OCI-LY7 (cell line): ENCODE measurements around the gene CELF1. TPM values are rescaled to one million over a fixed set of nuclear protein-coding genes. Genes with fewer than 3 reads are reported as not detected.

Experiments
- BruUV-seq: library from RNA; stranded (reverse); fragments of 400-500 nt; replicated peaks from 2 replicates; lab custom pipeline; 2021; lab: Mats Ljungman, UMichigan
- CTCF ChIA-PET: fragments of 300-600 bp; sonication (Branson Sonifier 250); formaldehyde crosslinking; loops from one replicate; lab custom pipeline; 2022; ENCODE audit warnings: antibody characterized with exemption; ENCODE audit not compliant: unreplicated experiment; lab: Charles Lee
- POLR2A ChIA-PET: fragments of 300-600 bp; sonication (Branson Sonifier 250); formaldehyde crosslinking; loops from one replicate; lab custom pipeline; 2022; ENCODE audit warnings: antibody characterized with exemption; lab: Charles Lee
- DNase-seq: peaks from one replicate; pipeline ENCODE4 v3.0.0-alpha.2; 2015; ENCODE audit warnings: low spot score
- H2AFZ ChIP-seq: fragments of 200-600 bp; sonication (generic), shearing (Covaris generic); 2 replicates; pipeline ENCODE4 v1.6.1; 2014; ENCODE audit warnings: mild to moderate bottlenecking, antibody characterized with exemption, low read length, moderate library complexity
- H3K27ac ChIP-seq: fragments of 200-600 bp; sonication (generic); 2 replicates; pipeline ENCODE4 v1.5.1; 2014; ENCODE audit warnings: mixed run types, low read depth, mild to moderate bottlenecking, moderate library complexity, low read length, inconsistent platforms; ENCODE audit not compliant: poor library complexity, severe bottlenecking
- H3K36me3 ChIP-seq: fragments of 200-600 bp; sonication (generic); 2 replicates; pipeline ENCODE4 v1.6.1; 2014; ENCODE audit warnings: mild to moderate bottlenecking, antibody characterized with exemption, low read length, moderate library complexity, mixed read lengths; ENCODE audit not compliant: insufficient read depth
- H3K4me1 ChIP-seq: fragments of 200-600 bp; sonication (generic); 2 replicates; pipeline ENCODE4 v1.5.1; 2014; ENCODE audit warnings: mild to moderate bottlenecking, low read length; ENCODE audit not compliant: insufficient read depth, poor library complexity, severe bottlenecking
- H3K4me2 ChIP-seq: fragments of 200-600 bp; sonication (generic); 2 replicates; pipeline ENCODE4 v1.6.1; 2014; ENCODE audit warnings: mild to moderate bottlenecking, low read length
- H3K4me3 ChIP-seq: fragments of 200-600 bp; sonication (generic); 2 replicates; pipeline ENCODE4 v1.5.1; 2014; ENCODE audit warnings: mild to moderate bottlenecking, low read depth, low read length; ENCODE audit not compliant: poor library complexity, severe bottlenecking
- H3K79me2 ChIP-seq: fragments of 200-600 bp; sonication (generic); 2 replicates; pipeline ENCODE4 v1.6.1; 2016; ENCODE audit warnings: low read depth, mild to moderate bottlenecking, low read length, moderate library complexity, mixed read lengths; ENCODE audit not compliant: insufficient read depth
- H3K9me2 ChIP-seq: fragments of 200-600 bp; sonication (generic); 2 replicates; pipeline ENCODE4 v1.6.1; 2016; ENCODE audit warnings: mild to moderate bottlenecking, low read length, mixed read lengths; ENCODE audit not compliant: insufficient read depth
- H3K9me3 ChIP-seq: fragments of 200-600 bp; sonication (generic); 2 replicates; pipeline ENCODE4 v1.6.1; 2014; ENCODE audit warnings: mild to moderate bottlenecking, mixed run types, low read length, mixed read lengths
- H4K20me1 ChIP-seq: fragments of 200-600 bp; sonication (generic); 2 replicates; pipeline ENCODE4 v1.6.1; 2014; ENCODE audit warnings: mild to moderate bottlenecking, antibody characterized with exemption, low read length, moderate library complexity, mixed read lengths; ENCODE audit not compliant: insufficient read depth
- EZH2phosphoT487 ChIP-seq: fragments of 200-600 bp; sonication (generic); IDR thresholded peaks from 2 replicates; pipeline ENCODE4 v1.6.1; 2018; ENCODE audit warnings: low read depth, borderline replicate concordance, mild to moderate bottlenecking, mixed run types, antibody characterized with exemption, low read length, moderate library complexity, mixed read lengths
- intact Hi-C: fragments of 100-400 bp; cut with micrococcal nuclease; formaldehyde crosslinking; loops from one replicate; pipeline ENCODE4 v1.10.0; 2022; ENCODE audit not compliant: unreplicated experiment
- total RNA-seq, 2 experiments: library from RNA; depleted of rRNA in 1 of 2; stranded (reverse); fragments of >200 nt in 1 of 2; shearing (Covaris generic) in 1 of 2; gene quantifications; 2 replicates each; pipeline ENCODE4 v1.2.3, GENCODE V29; 2014 to 2022
- TF ChIP-seq, protein P1 (sequence below): fragments of 200-600 bp; sonication (generic); conservative IDR thresholded peaks from 2 replicates; pipeline ENCODE4 v1.5.1; 2014; ENCODE audit warnings: mild to moderate bottlenecking, antibody characterized with exemption, low read length, moderate library complexity, mixed read lengths

CELF1 gene
- total RNA-seq, 2 experiments from 2014 or later = 87.4 to 143 TPM

DNA sequence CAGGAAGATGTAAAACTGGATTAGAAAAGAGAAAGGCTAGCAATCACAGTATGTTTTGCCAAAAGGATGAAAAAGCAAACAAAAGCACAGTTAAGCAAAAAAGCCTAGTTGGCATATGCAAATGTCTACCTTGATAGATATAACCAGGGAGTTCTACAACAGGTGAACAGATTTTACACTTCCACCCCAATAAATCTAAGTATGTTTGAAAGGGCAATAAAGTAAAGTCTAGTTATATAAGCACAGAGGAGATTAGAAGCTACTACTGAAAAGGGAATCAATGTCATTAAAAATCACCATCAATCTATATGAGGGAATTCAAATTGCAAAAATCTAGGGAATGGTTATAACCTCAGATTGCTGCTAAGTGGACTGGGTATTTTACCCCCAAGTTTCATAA lies 49.7 kb downstream of the CELF1 start:
- H3K79me2 ChIP-seq = peaks cover 94% of the 10 kb centered on the region
- BruUV-seq = no TSS peak
- H3K9me2 ChIP-seq = no peaks in the 10 kb centered on the region
- H3K27ac ChIP-seq = no peak overlapping the region
- ChIA-PET POLR2A (interaction anchor here (0.6 kb wide), 1 partner anchor 36 kb away, joined by 3 read pairs; no protein-coding TSS in a partner anchor), CTCF (no interaction called here)
- no peaks in the 10 kb centered on the region for H3K4me1 ChIP-seq
- H3K9me3 ChIP-seq = no peaks in the 10 kb centered on the region
- no peak overlapping the region for H2AFZ ChIP-seq
- no peak overlapping the region for H3K4me3 ChIP-seq
- intact Hi-C loops = no loop called here
- peaks cover 23% of the 10 kb centered on the region for H4K20me1 ChIP-seq
- no peak overlapping the region for H3K4me2 ChIP-seq
- H3K36me3 ChIP-seq = peaks cover 57% of the 10 kb centered on the region
- no peak for DNase-seq
- no peak for TF ChIP-seq EZH2phosphoT487
- TF ChIP-seq, protein P1, sequence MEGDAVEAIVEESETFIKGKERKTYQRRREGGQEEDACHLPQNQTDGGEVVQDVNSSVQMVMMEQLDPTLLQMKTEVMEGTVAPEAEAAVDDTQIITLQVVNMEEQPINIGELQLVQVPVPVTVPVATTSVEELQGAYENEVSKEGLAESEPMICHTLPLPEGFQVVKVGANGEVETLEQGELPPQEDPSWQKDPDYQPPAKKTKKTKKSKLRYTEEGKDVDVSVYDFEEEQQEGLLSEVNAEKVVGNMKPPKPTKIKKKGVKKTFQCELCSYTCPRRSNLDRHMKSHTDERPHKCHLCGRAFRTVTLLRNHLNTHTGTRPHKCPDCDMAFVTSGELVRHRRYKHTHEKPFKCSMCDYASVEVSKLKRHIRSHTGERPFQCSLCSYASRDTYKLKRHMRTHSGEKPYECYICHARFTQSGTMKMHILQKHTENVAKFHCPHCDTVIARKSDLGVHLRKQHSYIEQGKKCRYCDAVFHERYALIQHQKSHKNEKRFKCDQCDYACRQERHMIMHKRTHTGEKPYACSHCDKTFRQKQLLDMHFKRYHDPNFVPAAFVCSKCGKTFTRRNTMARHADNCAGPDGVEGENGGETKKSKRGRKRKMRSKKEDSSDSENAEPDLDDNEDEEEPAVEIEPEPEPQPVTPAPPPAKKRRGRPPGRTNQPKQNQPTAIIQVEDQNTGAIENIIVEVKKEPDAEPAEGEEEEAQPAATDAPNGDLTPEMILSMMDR = no peak

DNA sequence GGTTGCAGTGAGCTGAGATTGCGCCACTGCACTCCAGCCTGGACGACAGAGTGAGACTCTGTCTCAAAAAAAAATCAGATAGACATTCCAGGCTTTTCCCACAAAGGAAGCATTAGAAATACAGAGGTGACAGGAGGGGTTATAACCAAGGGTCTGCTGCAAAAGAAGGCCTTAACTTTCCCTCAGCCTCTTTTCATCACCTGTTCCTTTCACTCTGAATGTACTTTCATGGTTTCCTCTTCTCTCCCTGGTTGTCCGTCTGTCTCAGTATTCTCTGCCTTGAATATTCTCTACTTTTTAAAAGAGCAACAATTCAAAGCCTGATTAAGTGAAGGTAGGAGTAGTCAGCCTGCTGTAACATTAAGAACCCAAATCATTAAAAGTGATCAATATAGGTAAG lies 50.2 kb downstream of the CELF1 start:
- H3K4me2 ChIP-seq = no peak overlapping the region
- H4K20me1 ChIP-seq = peaks cover 23% of the 10 kb centered on the region
- peaks cover 90% of the 10 kb centered on the region for H3K79me2 ChIP-seq
- ChIA-PET POLR2A (no interaction called here), CTCF (no interaction called here)
- intact Hi-C loops = no loop called here
- H3K9me3 ChIP-seq = no peaks in the 10 kb centered on the region
- H3K27ac ChIP-seq = no peak overlapping the region
- DNase-seq = no peak
- no peaks in the 10 kb centered on the region for H3K4me1 ChIP-seq
- TF ChIP-seq, protein P1 = no peak
- no peak for TF ChIP-seq EZH2phosphoT487
- H3K9me2 ChIP-seq = no peaks in the 10 kb centered on the region
- BruUV-seq = no TSS peak
- no peak overlapping the region for H3K4me3 ChIP-seq
- peaks cover 60% of the 10 kb centered on the region for H3K36me3 ChIP-seq
- no peak overlapping the region for H2AFZ ChIP-seq

DNA sequence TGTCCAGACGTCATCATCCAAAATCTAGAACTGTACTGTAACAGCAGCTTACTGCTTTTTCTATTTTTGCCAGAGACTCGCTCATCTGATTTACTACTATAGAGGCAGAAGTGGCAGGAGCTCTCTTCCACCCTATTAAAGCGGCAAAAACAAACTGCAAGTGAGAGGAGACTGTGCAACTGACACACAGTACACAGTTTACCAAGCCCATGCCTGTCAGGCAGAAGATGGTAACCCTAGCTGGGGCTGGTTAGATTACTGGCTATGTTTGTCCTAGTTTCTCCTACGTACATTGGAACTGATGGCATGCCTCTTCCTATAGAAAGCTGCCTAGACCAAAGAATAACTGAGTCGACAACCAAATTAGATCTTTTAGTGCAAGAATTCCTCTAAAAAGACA lies 51.8 kb downstream of the CELF1 start:
- no peak overlapping the region for H2AFZ ChIP-seq
- H3K79me2 ChIP-seq = peaks cover 82% of the 10 kb centered on the region
- no peaks in the 10 kb centered on the region for H3K4me1 ChIP-seq
- no peak overlapping the region for H3K27ac ChIP-seq
- H3K9me3 ChIP-seq = no peaks in the 10 kb centered on the region
- H3K4me3 ChIP-seq = no peak overlapping the region
- peaks cover 23% of the 10 kb centered on the region for H4K20me1 ChIP-seq
- no TSS peak for BruUV-seq
- TF ChIP-seq, protein P1 = no peak
- no peak for TF ChIP-seq EZH2phosphoT487
- POLR2A ChIA-PET = interaction anchor here (0.6 to 0.7 kb wide), 4 partner anchors 58 to 894 kb away, joined by 3 to 7 read pairs (median 4); no protein-coding TSS in a partner anchor
- intact Hi-C loops = no loop called here
- no peaks in the 10 kb centered on the region for H3K9me2 ChIP-seq
- CTCF ChIA-PET = no interaction called here
- H3K36me3 ChIP-seq = peaks cover 67% of the 10 kb centered on the region
- H3K4me2 ChIP-seq = no peak overlapping the region
- no peak for DNase-seq
